H1 (cell line): ENCODE results near the gene UGT1A10. TPM values are rescaled to one million over a fixed set of nuclear protein-coding genes. Genes with fewer than 3 reads are reported as not detected.

ENCODE experiments used
- CTCF ChIA-PET: fragments of 300-600 bp; sonication (Branson Sonifier 250); formaldehyde crosslinking; loops from one replicate; lab custom pipeline; 2021; ENCODE audit not compliant: partially characterized antibody; lab: Charles Lee
- POLR2A ChIA-PET: fragments of 300-600 bp; sonication (Branson Sonifier 250); formaldehyde crosslinking; loops from one replicate; lab custom pipeline; 2021; ENCODE audit warnings: inconsistent platforms; ENCODE audit not compliant: partially characterized antibody; lab: Charles Lee
- DNase-seq, 2 experiments: peaks; one replicate each; pipeline versions ENCODE4 v3.0.0 to v3.0.0-alpha.2; 2010 to 2022; ENCODE audit warnings: low spot score in 2 of 2, low read depth in 1 of 2, mixed read lengths in 1 of 2
- FAIRE-seq: peaks from 2 replicates; lab custom pipeline; 2011; peaks lifted over from hg19 to GRCh38; lab: Jason Lieb, UNC
- H2AFZ ChIP-seq: 2 replicates; pipeline ENCODE4 v1.8.1; 2012; ENCODE audit warnings: low read length, inconsistent platforms
- H2AK5ac ChIP-seq: 2 replicates; pipeline ENCODE4 v1.6.1; 2013; ENCODE audit warnings: low read depth, low read length
- H2BK120ac ChIP-seq: replicated peaks from 2 replicates; pipeline ENCODE3; 2013; ENCODE audit warnings: low read depth, low read length, inconsistent platforms
- H2BK12ac ChIP-seq: 2 replicates; pipeline ENCODE4 v1.6.1; 2013; ENCODE audit warnings: low read depth, low read length
- H2BK15ac ChIP-seq: 2 replicates; pipeline ENCODE4 v1.6.1; 2013; ENCODE audit warnings: low read length
- H2BK20ac ChIP-seq: 2 replicates; pipeline ENCODE4 v1.6.1; 2013; ENCODE audit warnings: low read length
- H2BK5ac ChIP-seq: 2 replicates; pipeline ENCODE4 v1.6.1; 2013; ENCODE audit warnings: low read depth, low read length
- H3K14ac ChIP-seq: 2 replicates; pipeline ENCODE4 v1.6.1; 2013; ENCODE audit warnings: inconsistent platforms; ENCODE audit not compliant: insufficient read length
- H3K18ac ChIP-seq: 2 replicates; pipeline ENCODE4 v1.6.1; 2013; ENCODE audit warnings: low read length; ENCODE audit errors: extremely low read depth
- H3K23ac ChIP-seq: 2 replicates; pipeline ENCODE4 v1.6.1; 2013; ENCODE audit warnings: inconsistent platforms; ENCODE audit not compliant: insufficient read length
- H3K23me2 ChIP-seq: 2 replicates; pipeline ENCODE4 v1.6.1; 2013; ENCODE audit warnings: low read depth, low read length
- H3K27ac ChIP-seq: 2 replicates; pipeline ENCODE4 v1.6.1; 2011; ENCODE audit warnings: low read depth, low read length, inconsistent platforms
- H3K27me3 ChIP-seq, 4 experiments: replicated peaks in 1 of 4; 1 replicate in 1 of 4; 2 replicates in 3 of 4; pipeline versions ENCODE4 v1.6.1 to v1.8.1; 2011 to 2013; ENCODE audit warnings: low read length in 3 of 4, mild to moderate bottlenecking in 3 of 4, inconsistent platforms in 2 of 4, mixed read lengths in 2 of 4, moderate library complexity in 1 of 4; ENCODE audit not compliant: control insufficient read depth in 3 of 4, insufficient read depth in 3 of 4; ENCODE audit errors: extremely low read depth in 1 of 4
- H3K36me3 ChIP-seq, 4 experiments: 2 replicates each; pipeline versions ENCODE4 v1.6.1 to v1.8.1; 2011 to 2013; ENCODE audit warnings: mild to moderate bottlenecking in 4 of 4, low read length in 3 of 4, moderate library complexity in 2 of 4, control low read depth in 1 of 4, inconsistent platforms in 1 of 4; ENCODE audit not compliant: insufficient read depth in 4 of 4, control insufficient read depth in 2 of 4
- H3K4ac ChIP-seq: replicated peaks from 2 replicates; pipeline ENCODE3; 2013; ENCODE audit warnings: low read length, low read depth, mixed read lengths, inconsistent platforms; ENCODE audit not compliant: insufficient read length
- H3K4me1 ChIP-seq, 4 experiments: replicated peaks in 1 of 4; 1 replicate in 1 of 4; 2 replicates in 3 of 4; pipeline versions ENCODE4 v1.6.1 to v1.8.1; 2011 to 2013; ENCODE audit warnings: low read length in 3 of 4, inconsistent platforms in 2 of 4, mixed read lengths in 1 of 4; ENCODE audit not compliant: insufficient read depth in 4 of 4, control insufficient read depth in 3 of 4
- H3K4me2 ChIP-seq, 2 experiments: 2 replicates each; pipeline versions ENCODE4 v1.6.1 to v1.8.1; 2011 to 2013; ENCODE audit warnings: low read depth in 2 of 2, low read length in 2 of 2, control low read depth in 1 of 2, inconsistent platforms in 1 of 2, mild to moderate bottlenecking in 1 of 2; ENCODE audit not compliant: insufficient read depth in 1 of 2
- H3K4me3 ChIP-seq, 4 experiments: fragments of 200-600, 300-600 bp in 1 of 4; sonication (generic), shearing (Covaris generic), sonication (Bioruptor Twin) in 1 of 4; 2 replicates each; pipeline versions ENCODE4 v1.5.1 to v1.8.1; 2011 to 2016; ENCODE audit warnings: low read length in 4 of 4, low read depth in 3 of 4, control low read depth in 2 of 4, inconsistent platforms in 2 of 4, mild to moderate bottlenecking in 2 of 4, mixed read lengths in 1 of 4, moderate library complexity in 1 of 4; ENCODE audit not compliant: insufficient read depth in 2 of 4; ENCODE audit errors: extremely low read depth in 1 of 4
- H3K56ac ChIP-seq: replicated peaks from 2 replicates; pipeline ENCODE3; 2013; ENCODE audit warnings: low read depth, mild to moderate bottlenecking, mixed read lengths, low read length, inconsistent platforms; ENCODE audit not compliant: insufficient read length
- H3K79me1 ChIP-seq: 2 replicates; pipeline ENCODE4 v1.6.1; 2013; ENCODE audit warnings: low read depth, low read length, control low read depth
- H3K79me2 ChIP-seq, 2 experiments: 2 replicates each; pipeline versions ENCODE4 v1.6.1 to v1.8.1; 2012 to 2013; ENCODE audit warnings: low read length in 2 of 2, mild to moderate bottlenecking in 2 of 2, inconsistent platforms in 1 of 2; ENCODE audit not compliant: insufficient read depth in 2 of 2, control insufficient read depth in 1 of 2
- H3K9ac ChIP-seq, 4 experiments: replicated peaks in 1 of 4; 1 replicate in 1 of 4; 2 replicates in 3 of 4; pipeline versions ENCODE4 v1.6.1 to v1.8.1; 2011 to 2013; ENCODE audit warnings: low read depth in 3 of 4, low read length in 3 of 4, control low read depth in 2 of 4, mild to moderate bottlenecking in 2 of 4, moderate library complexity in 2 of 4, inconsistent platforms in 1 of 4; ENCODE audit errors: extremely low read depth in 1 of 4
- H3K9me3 ChIP-seq, 2 experiments: 2 replicates each; pipeline versions ENCODE4 v1.6.1 to v1.8.1; 2012 to 2013; ENCODE audit warnings: mild to moderate bottlenecking in 2 of 2, moderate library complexity in 2 of 2, control low read depth in 1 of 2, inconsistent platforms in 1 of 2, low read depth in 1 of 2, low read length in 1 of 2, mixed read lengths in 1 of 2; ENCODE audit not compliant: insufficient read depth in 2 of 2
- H4K20me1 ChIP-seq, 2 experiments: replicated peaks in 1 of 2; 2 replicates each; pipeline versions ENCODE3 to v1.8.1; 2011 to 2013; ENCODE audit warnings: inconsistent platforms in 2 of 2, low read length in 2 of 2, mild to moderate bottlenecking in 1 of 2; ENCODE audit not compliant: insufficient read depth in 2 of 2, control insufficient read depth in 1 of 2
- H4K5ac ChIP-seq: 2 replicates; pipeline ENCODE4 v1.6.1; 2013; ENCODE audit warnings: low read length, low read depth, mixed read lengths, inconsistent platforms; ENCODE audit not compliant: insufficient read length
- H4K8ac ChIP-seq: 2 replicates; pipeline ENCODE4 v1.8.0; 2013; ENCODE audit warnings: mild to moderate bottlenecking, moderate library complexity, low read length, inconsistent platforms; ENCODE audit not compliant: insufficient read depth; ENCODE audit errors: extremely low read depth
- H4K91ac ChIP-seq: replicated peaks from 2 replicates; pipeline ENCODE3; 2013; ENCODE audit warnings: low read length, mixed read lengths, inconsistent platforms; ENCODE audit not compliant: insufficient read length
- BRCA1 ChIP-seq: IDR thresholded peaks from 2 replicates; pipeline ENCODE4 v1.6.1; 2012; ENCODE audit warnings: low read depth, low read length, improper control_type of control experiment
- CEBPB ChIP-seq: IDR thresholded peaks from 2 replicates; pipeline ENCODE4 v1.6.1; 2012; ENCODE audit warnings: low read depth, low read length
- CHD1 ChIP-seq: IDR thresholded peaks from 2 replicates; pipeline ENCODE4 v1.6.1; 2012; ENCODE audit warnings: low read depth, low read length, improper control_type of control experiment
- CHD2 ChIP-seq: IDR thresholded peaks from 2 replicates; pipeline ENCODE4 v1.6.1; 2012; ENCODE audit warnings: low read length, improper control_type of control experiment
- EP300 ChIP-seq, 2 experiments: IDR thresholded peaks; 1 replicate in 1 of 2; 2 replicates in 1 of 2; pipeline ENCODE4 v1.6.1; 2011 to 2012; ENCODE audit warnings: low read depth in 2 of 2, low read length in 2 of 2, mild to moderate bottlenecking in 2 of 2, borderline replicate concordance in 1 of 2, inconsistent platforms in 1 of 2, moderate library complexity in 1 of 2
- FOSL1 ChIP-seq: IDR thresholded peaks from 2 replicates; pipeline ENCODE4 v1.6.1; 2011; ENCODE audit warnings: mild to moderate bottlenecking, low read depth, low read length, moderate library complexity; ENCODE audit not compliant: insufficient read depth
- JUN ChIP-seq: IDR thresholded peaks from 2 replicates; pipeline ENCODE4 v1.6.1; 2011; ENCODE audit warnings: low read depth, mild to moderate bottlenecking, improper control_type of control experiment, low read length
- KDM4A ChIP-seq: IDR thresholded peaks from one replicate; pipeline ENCODE4 v1.7.1; 2012; ENCODE audit warnings: low read depth, mild to moderate bottlenecking, moderate library complexity, low read length, inconsistent platforms; ENCODE audit not compliant: severe bottlenecking
- MAFK ChIP-seq: IDR thresholded peaks from 2 replicates; pipeline ENCODE4 v1.6.1; 2012; ENCODE audit warnings: low read depth, mild to moderate bottlenecking, improper control_type of control experiment, low read length
- NRF1 ChIP-seq: IDR thresholded peaks from 2 replicates; pipeline ENCODE4 v1.6.1; 2011; ENCODE audit warnings: mild to moderate bottlenecking, low read depth, low read length, improper control_type of control experiment
- RFX5 ChIP-seq: IDR thresholded peaks from 2 replicates; pipeline ENCODE4 v1.6.1; 2011; ENCODE audit warnings: low read depth, low read length, improper control_type of control experiment, borderline replicate concordance
- SAP30 ChIP-seq: fragments of 300-600 bp; sonication (generic); IDR thresholded peaks from 2 replicates; pipeline ENCODE4 v1.7.1; 2012; ENCODE audit warnings: low read length, moderate library complexity, mild to moderate bottlenecking, inconsistent platforms; ENCODE audit not compliant: insufficient read depth, insufficient replicate concordance
- SIRT6 ChIP-seq: IDR thresholded peaks from one replicate; pipeline ENCODE4 v1.7.1; 2012; ENCODE audit warnings: low read length, inconsistent platforms
- SIX5 ChIP-seq: IDR thresholded peaks from 2 replicates; pipeline ENCODE4 v1.6.1; 2011; ENCODE audit warnings: mild to moderate bottlenecking, low read depth, low read length
- SP4 ChIP-seq: IDR thresholded peaks from 2 replicates; pipeline ENCODE4 v1.6.1; 2012; ENCODE audit warnings: low read length, inconsistent platforms
- ZNF274 ChIP-seq: IDR thresholded peaks from 2 replicates; pipeline ENCODE4 v1.7.0; 2012; ENCODE audit warnings: low read length, borderline replicate concordance; ENCODE audit errors: extremely low read depth
- WGBS, 2 experiments: shearing (Covaris generic) in 1 of 2; methylation state at CpG; one replicate each; pipeline versions ENCODE4 v1.1.6 to v1.1.7; 2013 to 2015; ENCODE audit warnings: low lambda C conversion rate in 2 of 2, mixed read lengths in 2 of 2, inconsistent platforms in 1 of 2, low coverage in 1 of 2, missing lambda C conversion rate in 1 of 2; ENCODE audit not compliant: insufficient replicate concordance in 2 of 2, insufficient coverage in 1 of 2, insufficient read length in 1 of 2; ENCODE audit errors: extremely low coverage in 1 of 2, missing lambda C conversion rate in 1 of 2; 5-methylcytosine and 5-hydroxymethylcytosine counted together
- polyA plus RNA-seq, 7 experiments: library from polyadenylated mRNA; depleted of rRNA in 3 of 7; stranded (reverse) in 5 of 7; unstranded in 2 of 7; fragments of >200 nt in 5 of 7; fragments of 200-250 nt in 2 of 7; gene quantifications; 1 replicate in 5 of 7; 2 replicates in 1 of 7; 4 replicates in 1 of 7; pipeline versions ENCODE4 v1.2.1 to v1.2.3, GENCODE V29; 2011 to 2013; ENCODE audit warnings: missing spikeins in 2 of 7, mixed read lengths in 2 of 7
- total RNA-seq: library from RNA; stranded (reverse); fragmentation: NEBNext Ultra II Directional; extraction: Animal tissue kit (Norgen Biotek cat#: 25700); gene quantifications from 2 replicates; pipeline ENCODE4 v1.2.1, GENCODE V29; 2021

UGT1A10 gene
- total and polyA plus RNA-seq, 2 of the 8 experiments (the other 6 are each of a cell fraction or from before 2014, with no cell fraction given): not detected

DNA sequence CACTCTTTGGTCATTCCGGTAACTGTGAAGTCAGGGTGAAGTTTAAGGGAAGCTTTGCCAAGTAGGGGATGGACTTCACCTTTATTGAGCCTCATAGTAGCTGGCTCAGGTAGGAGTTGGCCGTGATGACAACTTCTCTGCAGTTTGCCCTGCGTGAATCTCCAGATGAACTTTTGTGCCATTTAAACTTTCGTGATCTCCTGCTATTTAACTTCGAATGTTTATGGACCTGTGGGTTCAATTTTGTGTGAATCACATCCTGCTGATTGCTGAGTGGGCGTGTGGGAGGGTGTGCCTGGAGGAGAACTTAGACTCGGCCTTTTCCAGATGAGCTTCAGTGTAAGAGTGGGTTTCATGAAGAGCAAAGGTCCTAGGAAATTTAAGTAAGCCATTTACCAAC, 128.0 kb downstream of the UGT1A10 start:
- Histone ChIP-seq H2BK15ac (no peak overlapping the region), H2BK12ac (no peak overlapping the region), H4K5ac (no peak overlapping the region), H3K4me1 (no peaks in the 10 kb centered on the region; a peak in 1 of 7 replicates), H2AK5ac (no peak overlapping the region), H4K8ac (no peak overlapping the region), H2BK120ac (no peak overlapping the region), H2BK5ac (no peak overlapping the region), H3K27me3 (no peaks in the 10 kb centered on the region), H3K36me3 (no peaks in the 10 kb centered on the region), H3K27ac (no peak overlapping the region), H3K4me2 (no peak overlapping the region), H3K9me3 (0 out of 4 replicates have a peak, but pooled peaks cover 0 to 1% of the 10 kb centered on the region in 2 experiments), H3K79me2 (no peaks in the 10 kb centered on the region), H3K56ac (no peak overlapping the region), H3K4me3 (no peak overlapping the region), H3K9ac (no peak overlapping the region), H4K20me1 (no peaks in the 10 kb centered on the region), H3K23me2 (no peaks in the 10 kb centered on the region), H4K91ac (no peak overlapping the region), H2BK20ac (no peak overlapping the region), H3K4ac (no peak overlapping the region), H3K14ac (no peak overlapping the region), H3K18ac (no peak overlapping the region), H3K79me1 (no peaks in the 10 kb centered on the region), H2AFZ (no peak overlapping the region), H3K23ac (no peak overlapping the region)
- POLR2A ChIA-PET: no interaction called here
- CTCF ChIA-PET: no interaction called here
- DNase-seq: no peak
- 88% methylated on average over 7 of the region's 7 CpGs; no CpG with 5 or more reads in 1 of the 2 experiments for WGBS, 2 experiments
- no peak for FAIRE-seq
- TF ChIP-seq SIRT6: no peak
- TF ChIP-seq ZNF274: no peak
- no peak for TF ChIP-seq SIX5
- no peak for TF ChIP-seq EP300 (IDR thresholded peaks at IDR 0.05; ENCODE audit: borderline replicate concordance in 1 of 2, low read depth in 2 of 2, low read length in 2 of 2)
- no peak for TF ChIP-seq FOSL1
- no peak for TF ChIP-seq SP4
- no peak for TF ChIP-seq BRCA1
- no peak for TF ChIP-seq RFX5
- no peak for TF ChIP-seq CEBPB
- TF ChIP-seq JUN: no peak
- TF ChIP-seq CHD2: no peak
- TF ChIP-seq KDM4A: no peak
- TF ChIP-seq CHD1: no peak
- no peak for TF ChIP-seq SAP30
- no peak for TF ChIP-seq NRF1
- TF ChIP-seq MAFK: no peak
